Peyer's patch (tissue), 4 donors: Measurements from ENCODE around the gene GNS. TPM values are rescaled to one million over a fixed set of nuclear protein-coding genes. Genes with fewer than 3 reads are reported as not detected.
A peak's percentile ranks its signal among the peaks of the same experiment; 100 is the strongest.
"Not testable (repeated sequence)": the region's sequence is repeated elsewhere in the genome, so short reads cannot be mapped to it uniquely, and the experiment has no call there.

Source experiments
- DNase-seq, 3 donors: peaks; one replicate each; pipeline ENCODE4 v3.0.0-alpha.2; 2017 to 2019
- H3K27ac ChIP-seq, 4 donors: fragments of 200-600 bp; sonication (generic); one replicate each; pipeline ENCODE4 v1.5.1; 2016 to 2019
- H3K27me3 ChIP-seq, 2 donors: fragments of 200-600 bp; sonication (generic); one replicate each; pipeline ENCODE4 v1.5.1; 2019
- H3K36me3 ChIP-seq, 3 donors: fragments of 200-600 bp; sonication (generic); one replicate each; pipeline ENCODE4 v1.5.1; 2016 to 2019
- H3K4me1 ChIP-seq, 4 donors: fragments of 200-600 bp; sonication (generic); one replicate each; pipeline ENCODE4 v1.5.1; 2016 to 2019
- H3K4me3 ChIP-seq, 4 donors: fragments of 200-600 bp; sonication (generic); 1 replicate in 3 of 4; 2 replicates in 1 of 4; pipeline ENCODE4 v1.5.1; 2016 to 2019; ENCODE audit warnings: mild to moderate bottlenecking in 1 of 4
- H3K9me3 ChIP-seq, 4 donors: fragments of 200-600 bp; sonication (generic); one replicate each; pipeline ENCODE4 v1.5.1; 2016 to 2019; ENCODE audit warnings: mild to moderate bottlenecking in 1 of 4
- CTCF ChIP-seq, 6 experiments: fragments of 450-650 bp in 4 of 6; fragments of 200-600 bp in 2 of 6; sonication (generic) in 1 of 6; IDR thresholded peaks; one replicate each; pipeline ENCODE4 v1.5.1; 2017 to 2019; ENCODE audit warnings: antibody characterized with exemption in 6 of 6, mild to moderate bottlenecking in 3 of 6, moderate library complexity in 1 of 6
- POLR2A ChIP-seq, 2 donors: fragments of 450-650 bp; IDR thresholded peaks; one replicate each; pipeline ENCODE4 v1.5.1; 2017; ENCODE audit warnings: antibody characterized with exemption in 2 of 2, mild to moderate bottlenecking in 2 of 2, moderate library complexity in 2 of 2
- total RNA-seq, 4 donors: library from RNA; depleted of rRNA; stranded (reverse); fragments of >200 nt; gene quantifications; one replicate each; pipeline ENCODE4 v1.1.0, GENCODE V29; 2016

The GNS gene
- total RNA-seq, 4 donors from 2014 or later: 19.8 to 146 (median 102) TPM

GRCh38 chr12:64779354-64779974, 20.3 kb upstream of the GNS start:
- H3K4me3 ChIP-seq: peak overlapping the region in 1 of 4 donors; percentile 2
- H3K27me3 ChIP-seq: no peaks in the 10 kb centered on the region
- DNase-seq: peak in 1 of 3 donors; percentile 62
- peaks cover 0 to 24% (median 4%) of the 10 kb centered on the region in 4 donors for H3K4me1 ChIP-seq
- peak overlapping the region in 2 of 4 donors; percentile 76 to 88 for H3K27ac ChIP-seq
- TF ChIP-seq POLR2A (IDR thresholded peaks at IDR 0.05) (no peak), CTCF (IDR thresholded peaks at IDR 0.05) (peak in 1 of 6 experiments; percentile 9)
- H3K9me3 ChIP-seq: peaks cover 0 to 16% (median 2%) of the 10 kb centered on the region in 4 donors
- no peaks in the 10 kb centered on the region for H3K36me3 ChIP-seq

- not testable (repeated sequence) for H3K36me3 ChIP-seq, H3K4me1 ChIP-seq, H3K4me3 ChIP-seq, H3K27me3 ChIP-seq, DNase-seq, H3K27ac ChIP-seq
- H3K9me3 ChIP-seq: peaks cover 0 to 19% (median 4%) of the 10 kb centered on the region in 4 donors
Measured at GRCh38 chr12:64775147-64775736, 16.0 kb upstream of the GNS start.

- Histone ChIP-seq H3K36me3 (no peaks in the 10 kb centered on the region), H3K27me3 (no peaks in the 10 kb centered on the region), H3K27ac (no peak overlapping the region), H3K9me3 (peaks cover 0 to 19% (median 4%) of the 10 kb centered on the region in 4 donors), H3K4me1 (no peaks in the 10 kb centered on the region), H3K4me3 (no peak overlapping the region)
- no peak for TF ChIP-seq CTCF (IDR thresholded peaks at IDR 0.05)
- DNase-seq: no peak
Measured at GRCh38 chr12:64773386-64773785, 14.2 kb upstream of the GNS start.

GRCh38 chr12:64767495-64767894, 8.3 kb upstream of the GNS start:
- H3K27ac ChIP-seq: no peak overlapping the region
- TF ChIP-seq POLR2A (IDR thresholded peaks at IDR 0.05) (no peak), CTCF (IDR thresholded peaks at IDR 0.05) (no peak)
- no peaks in the 10 kb centered on the region for H3K9me3 ChIP-seq
- no peaks in the 10 kb centered on the region for H3K27me3 ChIP-seq
- no peaks in the 10 kb centered on the region for H3K4me1 ChIP-seq
- no peak for DNase-seq
- no peak overlapping the region for H3K4me3 ChIP-seq
- H3K36me3 ChIP-seq: no peaks in the 10 kb centered on the region

GRCh38 chr12:64760808-64761573, 1.8 kb upstream of the GNS start:
- TF ChIP-seq CTCF (IDR thresholded peaks at IDR 0.05) (no peak), POLR2A (IDR thresholded peaks at IDR 0.05) (no peak)
- H3K9me3 ChIP-seq: no peaks in the 10 kb centered on the region
- no peaks in the 10 kb centered on the region for H3K27me3 ChIP-seq
- no peak for DNase-seq
- no peak overlapping the region for H3K27ac ChIP-seq
- H3K36me3 ChIP-seq: no peaks in the 10 kb centered on the region
- H3K4me1 ChIP-seq: peaks cover 0 to 23% (median 0%) of the 10 kb centered on the region in 4 donors
- H3K4me3 ChIP-seq: no peak overlapping the region

- no peaks in the 10 kb centered on the region for H3K9me3 ChIP-seq
- no peak overlapping the region for H3K4me3 ChIP-seq
- H3K27ac ChIP-seq: peak overlapping the region; percentile 1 to 61 (median 49)
- H3K27me3 ChIP-seq: no peaks in the 10 kb centered on the region
- H3K36me3 ChIP-seq: peaks cover 0 to 4% (median 0%) of the 10 kb centered on the region in 3 donors
- H3K4me1 ChIP-seq: peaks cover 0 to 28% (median 0%) of the 10 kb centered on the region in 4 donors
- TF ChIP-seq CTCF (IDR thresholded peaks at IDR 0.05) (no peak), POLR2A (IDR thresholded peaks at IDR 0.05) (no peak)
- no peak for DNase-seq
Measured at GRCh38 chr12:64757771-64758170, 1.4 kb downstream of the GNS start.
